Melanocyte of skin (primary cell): ENCODE data around the gene SF3B4. TPM values are rescaled to one million over a fixed set of nuclear protein-coding genes. Genes with fewer than 3 reads are reported as not detected.

Source experiments
- total RNA-seq, 2 donors: library from RNA; depleted of rRNA; stranded (reverse); fragments of >200 nt; gene quantifications; 2 replicates each; pipeline ENCODE4 v1.2.3, GENCODE V29; 2012

Gene SF3B4
- total RNA-seq: 10 to 100 TPM; 12.4 to 28.3 TPM

GRCh38 chr1:149927563-149928400 lies at the start of gene SF3B4:
Gene SF3B4, minus strand, starts transcription at chr1:149927803. Its CDS starts 44 bp downstream, at chr1:149927759.

GRCh38 chr1:149936170-149936991 lies 8.8 kb upstream of the SF3B4 start, which contains the start of gene MTMR11:
Gene MTMR11, minus strand, starts transcription at chr1:149936879. Its CDS starts 232 bp downstream, at chr1:149936647.

GRCh38 chr1:149917571-149918144 lies 9.9 kb downstream of the SF3B4 start, which contains the start of gene SV2A:
Gene SV2A, minus strand, starts transcription at chr1:149917844. Its CDS starts 4,004 bp downstream, at chr1:149913840.

GRCh38 chr1:149899460-149900284 lies 27.9 kb downstream of the SF3B4 start, which contains the start of gene BOLA1:
Gene BOLA1, plus strand, starts transcription at chr1:149899568. Its CDS starts 492 bp downstream, at chr1:149900060.

Other genes with a start within 250 kb of the SF3B4 start
- gene FCGR1A, start 145.1 kb downstream of the SF3B4 start, total RNA-seq: not detected
- 10 to 100 TPM in 1 of 2 donors, 1 to 10 TPM in 1; 5.9 to 10.7 TPM for gene BOLA1, start 28.2 kb downstream of the SF3B4 start, total RNA-seq
- 1 to 10 TPM; 3.1 to 4.0 TPM for gene SV2A, start 10.0 kb downstream of the SF3B4 start, total RNA-seq
- gene MTMR11, start 9.1 kb upstream of the SF3B4 start, total RNA-seq: 1 to 10 TPM; 2.8 to 3.3 TPM
- 10 to 100 TPM; 33.7 to 39.3 TPM for gene OTUD7B, start 82.9 kb upstream of the SF3B4 start, total RNA-seq
- gene VPS45, start 140.0 kb upstream of the SF3B4 start, total RNA-seq: 10 to 100 TPM; 41.0 to 43.0 TPM
- gene PLEKHO1, start 222.1 kb upstream of the SF3B4 start, total RNA-seq: 10 to 100 TPM; 17.6 to 34.6 TPM